ENCODE data around the gene NKAIN2.

Gene NKAIN2

GRCh38 chr6:124792386-124792785, 988.7 kb downstream of the NKAIN2 start:
- H3K4me3 ChIP-seq (ENCODE audit: low read depth, low read length): no peak overlapping the region

GRCh38 chr6:124793398-124793797, 989.7 kb downstream of the NKAIN2 start:
- no peak overlapping the region for H3K4me3 ChIP-seq (ENCODE audit: low read depth, low read length)

DNA sequence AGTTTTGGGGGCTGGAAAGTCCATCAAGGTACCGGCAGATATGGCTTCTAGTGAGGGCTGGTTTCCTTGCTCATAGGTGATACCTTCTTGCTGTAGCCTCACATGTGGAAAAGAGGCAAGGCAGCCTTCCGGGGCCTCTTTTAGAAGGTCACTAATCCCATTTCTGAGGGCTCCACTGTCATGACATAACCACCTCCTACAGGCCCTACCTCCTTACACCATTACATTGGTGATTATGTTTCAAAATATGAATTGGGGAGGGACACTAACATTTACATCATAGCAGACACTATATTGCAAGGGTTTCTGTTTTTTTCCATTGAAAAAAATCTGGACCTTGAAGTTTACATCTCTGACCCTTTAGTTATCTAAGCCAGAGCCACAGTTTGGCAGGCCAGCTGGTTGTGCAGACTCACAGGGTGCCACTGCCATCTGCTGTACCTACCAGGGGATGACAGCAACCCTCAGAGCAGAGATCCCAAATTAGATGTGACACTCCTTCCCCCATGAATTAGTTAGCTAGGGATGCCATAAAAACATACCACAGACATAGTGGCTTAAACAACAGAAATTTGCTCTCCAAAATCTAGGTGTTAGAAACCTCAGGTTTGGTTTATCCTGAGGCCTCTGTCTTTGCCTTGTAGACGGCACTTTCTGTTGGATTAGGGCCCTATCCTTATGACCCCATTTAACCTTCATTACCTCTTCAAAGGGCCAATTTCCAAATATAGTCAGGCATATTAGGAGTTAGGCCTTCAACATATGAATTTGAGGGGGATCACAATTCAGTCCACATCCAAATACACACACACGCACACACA, 992.2 kb downstream of the NKAIN2 start:
- H3K4me3 ChIP-seq (ENCODE audit: low read depth, low read length): no peak overlapping the region

DNA sequence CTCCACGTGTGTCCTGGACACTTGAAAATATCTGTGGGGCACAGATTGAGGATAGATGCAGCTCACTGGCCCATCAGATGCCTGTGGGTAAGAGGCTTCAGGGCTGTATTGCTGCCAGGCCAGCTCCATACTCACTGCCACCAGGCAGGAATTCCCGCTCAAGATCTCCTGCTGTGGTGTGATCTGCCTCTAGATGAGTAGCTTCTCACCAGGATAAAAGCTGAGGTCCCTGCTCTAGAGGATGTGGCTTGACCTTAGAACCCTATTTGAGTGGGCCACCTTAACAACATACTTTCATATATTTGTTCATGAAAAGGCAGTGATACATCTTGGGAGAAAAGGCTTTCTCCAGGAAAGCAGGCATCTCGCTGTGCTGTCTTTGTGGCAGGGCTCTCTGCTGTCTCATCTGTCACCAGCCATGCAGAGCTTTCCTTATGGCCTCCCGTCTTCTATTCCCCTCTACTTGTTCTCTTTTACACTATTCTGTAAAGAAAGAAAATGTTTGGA, 992.9 kb downstream of the NKAIN2 start:
- H3K4me3 ChIP-seq (ENCODE audit: low read depth, low read length): no peak overlapping the region

DNA sequence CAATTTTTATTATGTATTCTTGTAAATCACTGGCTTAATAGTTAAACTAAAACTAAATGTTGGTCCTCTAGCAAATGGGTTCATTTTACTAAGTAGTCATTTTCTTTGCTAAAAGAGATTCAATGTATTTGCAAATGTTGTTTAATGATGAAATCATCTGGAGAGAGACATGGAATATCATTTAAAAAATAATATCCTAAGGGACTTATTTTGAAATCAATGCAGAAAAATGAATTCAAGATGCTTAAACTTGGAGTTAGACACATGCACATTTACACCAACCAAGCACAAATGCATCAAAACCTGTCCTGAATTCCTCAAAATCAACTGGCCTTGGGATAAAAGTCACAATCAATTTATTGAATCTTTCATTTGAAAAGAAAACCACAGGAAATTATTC, 993.6 kb downstream of the NKAIN2 start:
- no peak overlapping the region for H3K4me3 ChIP-seq (ENCODE audit: low read depth, low read length)

DNA sequence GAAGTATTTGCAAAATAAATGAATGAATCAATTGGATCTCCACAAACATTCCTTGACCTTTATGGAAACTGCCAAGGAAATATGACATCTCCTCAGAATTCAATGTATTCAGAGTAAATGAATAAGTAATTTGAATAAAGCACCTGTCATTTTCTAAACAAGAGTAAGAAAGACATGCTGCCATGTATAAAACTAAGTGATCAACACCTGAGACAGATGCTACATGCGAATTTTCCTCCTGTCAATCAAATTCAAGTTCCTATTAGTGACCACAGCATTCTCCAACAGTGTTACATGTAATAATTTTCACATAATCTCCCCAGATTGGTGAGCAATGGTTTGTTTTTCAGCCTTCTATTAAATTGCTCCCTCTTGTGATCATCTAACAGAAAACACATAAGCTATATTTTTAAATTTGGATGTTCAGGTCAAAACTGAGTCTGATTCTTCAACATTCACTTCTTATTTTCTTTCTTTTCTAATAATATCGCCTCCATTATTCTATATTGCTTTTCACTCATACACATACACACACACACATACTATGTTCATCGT, 995.4 kb downstream of the NKAIN2 start:
- H3K4me3 ChIP-seq (ENCODE audit: low read depth, low read length): no peak overlapping the region

- no peak overlapping the region for H3K4me3 ChIP-seq (ENCODE audit: low read depth, low read length)
Measured at GRCh38 chr6:124799638-124800037, 996.0 kb downstream of the NKAIN2 start.

DNA sequence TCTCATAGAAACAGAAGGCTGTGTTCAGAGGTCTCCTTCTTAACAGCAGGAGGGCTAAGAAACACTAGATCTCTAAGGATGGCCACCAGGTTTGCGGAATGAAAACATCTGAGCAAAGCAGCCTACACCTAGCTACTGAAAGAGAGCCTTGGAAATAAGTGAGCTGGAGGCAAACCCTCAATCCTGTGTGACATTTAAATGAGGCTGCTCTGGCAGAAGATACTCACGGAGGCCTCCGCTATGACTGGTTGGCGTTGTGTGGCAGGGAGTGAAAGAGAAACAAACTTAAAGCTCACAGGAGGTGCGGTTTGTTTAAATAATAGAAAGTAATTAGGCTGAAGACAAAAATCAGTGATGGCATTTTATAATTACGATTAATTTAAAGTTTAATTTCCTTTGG, 996.6 kb downstream of the NKAIN2 start:
- no peak overlapping the region for H3K4me3 ChIP-seq (ENCODE audit: low read depth, low read length)

GRCh38 chr6:124812067-124812466, 1008.4 kb downstream of the NKAIN2 start:
- H3K4me3 ChIP-seq (ENCODE audit: low read depth, low read length): no peak overlapping the region

DNA sequence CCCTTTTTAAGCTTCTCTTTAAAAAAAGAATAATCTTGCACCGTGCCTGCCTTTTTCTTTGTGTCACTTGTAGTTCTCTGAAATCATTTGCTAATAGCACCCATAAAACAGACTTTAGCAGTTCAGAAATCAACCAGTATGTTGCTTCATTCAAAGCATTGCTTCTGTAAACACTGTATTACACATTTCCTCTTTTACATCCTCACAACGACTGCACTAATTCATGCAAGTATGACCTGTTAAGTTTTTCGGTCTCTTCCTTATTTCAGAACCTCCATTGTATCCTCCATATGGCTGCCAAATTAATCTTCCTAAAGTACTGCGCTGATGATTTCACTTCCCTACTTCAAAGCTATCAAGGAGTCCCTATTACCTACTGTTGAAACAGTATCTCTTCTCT, 1015.7 kb downstream of the NKAIN2 start:
- H3K4me3 ChIP-seq (ENCODE audit: low read depth, low read length): no peak overlapping the region

- no peak overlapping the region for H3K4me3 ChIP-seq (ENCODE audit: low read depth, low read length)
Measured at GRCh38 chr6:124822204-124822613, 1018.5 kb downstream of the NKAIN2 start.

DNA sequence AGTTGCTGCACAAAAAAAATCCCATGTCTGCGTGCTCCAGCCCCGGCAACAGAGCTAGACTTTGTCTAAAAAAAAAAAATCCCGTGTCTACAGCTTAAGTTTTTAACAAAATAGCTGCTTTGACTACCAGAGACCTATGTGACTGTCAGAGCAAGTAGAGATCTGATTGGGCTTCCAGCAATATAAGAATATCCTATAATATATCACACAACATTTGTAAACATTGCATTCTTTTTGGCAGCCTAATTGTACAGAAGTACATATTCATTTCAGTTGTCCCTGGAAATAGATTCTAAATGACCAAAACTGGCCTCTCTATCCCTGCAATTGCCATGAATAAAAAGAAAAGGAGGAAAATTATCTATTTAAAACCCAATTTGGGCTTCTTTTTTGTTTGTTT, 1019.1 kb downstream of the NKAIN2 start:
- H3K4me3 ChIP-seq (ENCODE audit: low read depth, low read length): no peak overlapping the region

- H3K4me3 ChIP-seq (ENCODE audit: low read depth, low read length): no peak overlapping the region
Measured at GRCh38 chr6:124823240-124824111, 1019.8 kb downstream of the NKAIN2 start.

DNA sequence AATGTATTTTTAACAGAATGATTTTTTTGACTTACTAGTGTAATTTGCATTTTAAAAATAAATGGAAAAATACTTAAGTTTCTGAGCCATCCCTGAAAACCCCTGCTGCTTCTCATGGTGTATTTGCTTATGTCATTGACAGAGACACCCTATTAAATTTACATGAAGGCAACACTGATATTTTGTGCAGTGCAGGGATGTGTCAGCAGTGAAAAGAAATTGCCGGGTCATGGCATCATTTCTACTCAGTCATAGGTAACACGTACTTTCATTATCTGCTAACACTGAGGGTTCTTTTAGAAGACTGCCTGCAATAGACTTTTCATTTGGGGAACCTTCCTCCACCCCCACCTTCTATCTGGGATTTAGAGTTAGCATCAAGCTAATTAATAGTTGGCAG, 1021.9 kb downstream of the NKAIN2 start:
- no peak overlapping the region for H3K4me3 ChIP-seq (ENCODE audit: low read depth, low read length)

GRCh38 chr6:124829822-124830221, 1026.2 kb downstream of the NKAIN2 start:
- H3K4me3 ChIP-seq (ENCODE audit: low read depth, low read length): no peak overlapping the region

DNA sequence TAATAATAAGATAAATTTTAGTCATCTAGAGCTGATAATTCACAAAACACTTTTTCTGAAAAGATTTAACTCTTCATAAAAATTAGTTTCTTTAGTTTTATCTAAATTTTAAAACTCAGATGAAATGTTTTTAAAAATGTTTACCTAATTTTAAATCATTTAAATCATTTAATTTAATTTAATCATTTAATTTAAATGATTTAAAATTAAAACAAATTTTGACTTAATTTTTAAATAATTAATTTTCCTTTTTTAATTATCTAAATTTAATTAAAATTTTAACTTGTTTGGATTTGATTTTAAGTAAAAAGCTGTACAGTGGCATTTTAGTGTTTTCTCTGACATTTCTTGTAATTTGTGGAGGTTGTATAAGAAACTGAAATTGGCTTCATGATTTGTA, 1026.8 kb downstream of the NKAIN2 start:
- no peak overlapping the region for H3K4me3 ChIP-seq (ENCODE audit: low read depth, low read length)

GRCh38 chr6:124854338-124854922, 1050.8 kb downstream of the NKAIN2 start:
- no peak overlapping the region for H3K4me3 ChIP-seq (ENCODE audit: low read depth, low read length)

DNA sequence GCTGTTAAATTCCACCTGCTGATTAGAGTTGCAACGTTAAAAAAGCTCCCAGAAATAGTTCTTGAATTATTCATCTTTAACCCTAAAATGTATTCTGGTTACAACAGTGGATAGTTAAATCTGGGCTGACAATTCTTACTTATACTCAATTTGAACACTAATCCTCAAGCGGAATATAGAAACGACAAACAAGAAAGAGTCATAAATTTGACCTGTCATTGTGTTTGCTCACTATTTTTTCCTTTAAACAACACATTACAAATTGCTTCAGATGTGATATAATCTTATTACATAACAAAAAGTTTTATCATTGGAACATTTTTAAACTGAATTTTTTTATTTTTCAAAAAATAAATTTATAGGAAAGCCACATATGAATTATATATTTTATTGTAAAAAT, 1054.1 kb downstream of the NKAIN2 start:
- H3K4me3 ChIP-seq (ENCODE audit: low read depth, low read length): no peak overlapping the region

DNA sequence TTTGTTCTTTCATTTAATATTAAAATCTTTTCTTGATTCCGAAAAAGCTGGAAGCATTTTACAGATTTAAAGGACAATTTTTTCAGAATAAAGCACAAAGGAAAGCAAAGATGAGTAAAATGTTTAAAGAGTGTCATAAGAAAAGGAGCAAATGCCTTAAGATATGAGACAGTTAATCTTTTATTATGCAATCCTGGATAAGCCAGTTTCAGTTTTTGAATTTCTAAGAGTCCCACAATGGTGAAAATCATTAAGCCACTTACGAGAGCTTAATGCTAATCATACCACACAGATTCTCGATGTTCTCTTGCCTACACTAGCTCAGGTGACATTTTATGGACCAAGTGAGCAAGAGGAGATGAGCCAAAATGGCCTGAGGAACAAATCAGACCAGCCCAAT, 1054.9 kb downstream of the NKAIN2 start:
- no peak overlapping the region for H3K4me3 ChIP-seq (ENCODE audit: low read depth, low read length)

GRCh38 chr6:124859366-124859765, 1055.7 kb downstream of the NKAIN2 start:
- no peak overlapping the region for H3K4me3 ChIP-seq (ENCODE audit: low read depth, low read length)

- H3K4me3 ChIP-seq (ENCODE audit: low read depth, low read length): no peak overlapping the region
Measured at GRCh38 chr6:124866040-124866439, 1062.4 kb downstream of the NKAIN2 start.
